22Rv1 (cell line): ENCODE measurements around the gene TSPAN7.

Experiments used
- ZFX ChIP-seq: fragments of 450-650 bp; IDR thresholded peaks from 2 replicates; pipeline ENCODE4 v1.6.1; 2017; ENCODE audit warnings: antibody characterized with exemption, borderline replicate concordance
- TF ChIP-seq, protein P1 (sequence below): fragments of 450-650 bp; IDR thresholded peaks from 2 replicates; pipeline ENCODE4 v1.5.1; 2017; ENCODE audit warnings: mild to moderate bottlenecking

GRCh38 chrX:38726612-38727011 is 165.3 kb downstream of the TSPAN7 start:
- TF ChIP-seq, protein P1, sequence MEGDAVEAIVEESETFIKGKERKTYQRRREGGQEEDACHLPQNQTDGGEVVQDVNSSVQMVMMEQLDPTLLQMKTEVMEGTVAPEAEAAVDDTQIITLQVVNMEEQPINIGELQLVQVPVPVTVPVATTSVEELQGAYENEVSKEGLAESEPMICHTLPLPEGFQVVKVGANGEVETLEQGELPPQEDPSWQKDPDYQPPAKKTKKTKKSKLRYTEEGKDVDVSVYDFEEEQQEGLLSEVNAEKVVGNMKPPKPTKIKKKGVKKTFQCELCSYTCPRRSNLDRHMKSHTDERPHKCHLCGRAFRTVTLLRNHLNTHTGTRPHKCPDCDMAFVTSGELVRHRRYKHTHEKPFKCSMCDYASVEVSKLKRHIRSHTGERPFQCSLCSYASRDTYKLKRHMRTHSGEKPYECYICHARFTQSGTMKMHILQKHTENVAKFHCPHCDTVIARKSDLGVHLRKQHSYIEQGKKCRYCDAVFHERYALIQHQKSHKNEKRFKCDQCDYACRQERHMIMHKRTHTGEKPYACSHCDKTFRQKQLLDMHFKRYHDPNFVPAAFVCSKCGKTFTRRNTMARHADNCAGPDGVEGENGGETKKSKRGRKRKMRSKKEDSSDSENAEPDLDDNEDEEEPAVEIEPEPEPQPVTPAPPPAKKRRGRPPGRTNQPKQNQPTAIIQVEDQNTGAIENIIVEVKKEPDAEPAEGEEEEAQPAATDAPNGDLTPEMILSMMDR, result no peak
- no peak for TF ChIP-seq ZFX
